Hepatocyte (in vitro differentiated cells): ENCODE data around the gene RCHY1.
A peak's percentile ranks its signal among the peaks of the same experiment; 100 is the strongest.

Experiments
- EZH2 ChIP-seq: fragments of 200-600 bp; sonication (generic); IDR thresholded peaks from 2 replicates; pipeline ENCODE4 v1.6.1; 2016; ENCODE audit warnings: antibody characterized with exemption, mild to moderate bottlenecking, borderline replicate concordance
- TF ChIP-seq, protein P1 (sequence below): fragments of 200-600 bp; sonication (generic); IDR thresholded peaks from 2 replicates; pipeline ENCODE4 v1.5.1; 2016; ENCODE audit warnings: antibody characterized with exemption, mild to moderate bottlenecking; ENCODE audit not compliant: poor library complexity

DNA sequence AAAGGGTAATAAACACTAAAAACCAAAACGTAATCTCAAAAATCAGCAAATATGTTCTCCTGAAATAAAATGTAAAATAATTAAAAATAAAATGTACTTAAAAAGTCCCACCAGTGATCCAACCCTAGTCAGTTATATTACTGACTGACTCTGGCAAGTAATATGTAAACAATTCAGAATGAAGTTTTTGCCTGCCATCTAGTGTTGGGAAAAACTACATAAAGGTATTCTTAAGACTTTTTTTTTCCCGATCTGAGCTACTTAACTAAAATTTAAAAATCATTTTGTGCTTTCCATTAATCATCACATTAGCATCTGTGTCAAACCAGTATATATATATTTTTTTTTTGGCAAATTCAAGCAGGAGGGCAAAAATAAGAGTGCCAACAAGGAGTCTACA lies 24.0 kb downstream of the RCHY1 start:
- TF ChIP-seq EZH2: no peak
- TF ChIP-seq, protein P1, sequence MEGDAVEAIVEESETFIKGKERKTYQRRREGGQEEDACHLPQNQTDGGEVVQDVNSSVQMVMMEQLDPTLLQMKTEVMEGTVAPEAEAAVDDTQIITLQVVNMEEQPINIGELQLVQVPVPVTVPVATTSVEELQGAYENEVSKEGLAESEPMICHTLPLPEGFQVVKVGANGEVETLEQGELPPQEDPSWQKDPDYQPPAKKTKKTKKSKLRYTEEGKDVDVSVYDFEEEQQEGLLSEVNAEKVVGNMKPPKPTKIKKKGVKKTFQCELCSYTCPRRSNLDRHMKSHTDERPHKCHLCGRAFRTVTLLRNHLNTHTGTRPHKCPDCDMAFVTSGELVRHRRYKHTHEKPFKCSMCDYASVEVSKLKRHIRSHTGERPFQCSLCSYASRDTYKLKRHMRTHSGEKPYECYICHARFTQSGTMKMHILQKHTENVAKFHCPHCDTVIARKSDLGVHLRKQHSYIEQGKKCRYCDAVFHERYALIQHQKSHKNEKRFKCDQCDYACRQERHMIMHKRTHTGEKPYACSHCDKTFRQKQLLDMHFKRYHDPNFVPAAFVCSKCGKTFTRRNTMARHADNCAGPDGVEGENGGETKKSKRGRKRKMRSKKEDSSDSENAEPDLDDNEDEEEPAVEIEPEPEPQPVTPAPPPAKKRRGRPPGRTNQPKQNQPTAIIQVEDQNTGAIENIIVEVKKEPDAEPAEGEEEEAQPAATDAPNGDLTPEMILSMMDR: peak; percentile 51
